HG03575 (cell line): Measurements from ENCODE around the gene PIK3C2G.
"Not testable (repeated sequence)": the region's sequence is repeated elsewhere in the genome, so short reads cannot be mapped to it uniquely, and the experiment has no call there.

Experiments
- ATAC-seq: cut with Tn5 transposase; IDR thresholded peaks from one replicate; pipeline ENCODE4 v1.9.1; 2021; ENCODE audit not compliant: unreplicated experiment, insufficient number of reproducible peaks, low FRiP score; ENCODE audit errors: extremely low read depth

Gene PIK3C2G

GRCh38 chr12:18496156-18496555 is 234.8 kb downstream of the PIK3C2G start:
- ATAC-seq: no peak

- not testable (repeated sequence) for ATAC-seq
Observed at GRCh38 chr12:18500160-18500574, 238.8 kb downstream of the PIK3C2G start.

- not testable (repeated sequence) for ATAC-seq
Observed at GRCh38 chr12:18500736-18501135, 239.4 kb downstream of the PIK3C2G start.

- ATAC-seq: no peak
Observed at GRCh38 chr12:18502422-18502968, 241.2 kb downstream of the PIK3C2G start.

- ATAC-seq: no peak
Observed at GRCh38 chr12:18521461-18521860, 260.1 kb downstream of the PIK3C2G start.

GRCh38 chr12:18522806-18523205 is 261.5 kb downstream of the PIK3C2G start:
- no peak for ATAC-seq

- not testable (repeated sequence) for ATAC-seq
Observed at GRCh38 chr12:18542497-18542896, 281.2 kb downstream of the PIK3C2G start.

- no peak for ATAC-seq
Observed at GRCh38 chr12:18546399-18546798, 285.1 kb downstream of the PIK3C2G start.

- ATAC-seq: no peak
Observed at GRCh38 chr12:18549598-18549997, 288.3 kb downstream of the PIK3C2G start.

- ATAC-seq: no peak
Observed at GRCh38 chr12:18551106-18551505, 289.8 kb downstream of the PIK3C2G start.

- no peak for ATAC-seq
Observed at GRCh38 chr12:18551701-18552100, 290.4 kb downstream of the PIK3C2G start.

GRCh38 chr12:18552829-18553228 is 291.5 kb downstream of the PIK3C2G start:
- no peak for ATAC-seq

- no peak for ATAC-seq
Observed at GRCh38 chr12:18556161-18556560, 294.8 kb downstream of the PIK3C2G start.

GRCh38 chr12:18559242-18559641 is 297.9 kb downstream of the PIK3C2G start:
- ATAC-seq: no peak

- no peak for ATAC-seq
Observed at GRCh38 chr12:18562531-18562930, 301.2 kb downstream of the PIK3C2G start.

- no peak for ATAC-seq
Observed at GRCh38 chr12:18564306-18564705, 303.0 kb downstream of the PIK3C2G start.

- ATAC-seq: no peak
Observed at GRCh38 chr12:18567787-18568186, 306.5 kb downstream of the PIK3C2G start.

GRCh38 chr12:18570543-18570942 is 309.2 kb downstream of the PIK3C2G start:
- ATAC-seq: no peak

GRCh38 chr12:18576104-18576626 is 314.8 kb downstream of the PIK3C2G start:
- no peak for ATAC-seq

- no peak for ATAC-seq
Observed at GRCh38 chr12:18576648-18577047, 315.3 kb downstream of the PIK3C2G start.

GRCh38 chr12:18578191-18578590 is 316.9 kb downstream of the PIK3C2G start:
- no peak for ATAC-seq
